GM19099 (cell line): ENCODE results near the gene BMP7.

Source experiments
- POLR2A ChIP-seq: IDR thresholded peaks from 3 replicates; pipeline ENCODE4 v1.6.1; 2011; ENCODE audit warnings: low read depth; ENCODE audit not compliant: insufficient read length; ENCODE audit errors: extremely low read depth

The BMP7 gene

GRCh38 chr20:57138198-57138995 lies 128.0 kb downstream of the BMP7 start:
- no peak for TF ChIP-seq POLR2A

GRCh38 chr20:57137676-57138075 lies 128.8 kb downstream of the BMP7 start:
- no peak for TF ChIP-seq POLR2A

DNA sequence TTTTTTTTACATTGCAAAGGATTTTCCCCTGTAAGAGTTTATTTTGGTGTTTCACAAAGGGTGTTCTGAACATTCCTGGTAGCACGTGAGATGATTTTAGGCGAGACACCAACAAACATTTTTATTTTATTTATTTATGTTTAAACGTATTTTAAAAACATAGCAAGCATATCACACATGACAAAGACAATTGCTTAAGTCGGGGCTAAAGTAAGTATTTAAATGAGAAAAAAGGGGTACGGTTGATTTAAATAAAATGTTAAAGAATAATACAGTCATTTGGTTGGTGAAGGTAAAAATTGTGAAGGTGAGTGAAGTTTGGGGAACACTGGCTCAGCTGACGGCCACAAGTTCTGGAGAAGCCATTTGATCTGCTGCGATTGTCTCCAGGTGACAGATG lies 129.7 kb downstream of the BMP7 start:
- no peak for TF ChIP-seq POLR2A

GRCh38 chr20:57135875-57136274 lies 130.6 kb downstream of the BMP7 start:
- TF ChIP-seq POLR2A: no peak

DNA sequence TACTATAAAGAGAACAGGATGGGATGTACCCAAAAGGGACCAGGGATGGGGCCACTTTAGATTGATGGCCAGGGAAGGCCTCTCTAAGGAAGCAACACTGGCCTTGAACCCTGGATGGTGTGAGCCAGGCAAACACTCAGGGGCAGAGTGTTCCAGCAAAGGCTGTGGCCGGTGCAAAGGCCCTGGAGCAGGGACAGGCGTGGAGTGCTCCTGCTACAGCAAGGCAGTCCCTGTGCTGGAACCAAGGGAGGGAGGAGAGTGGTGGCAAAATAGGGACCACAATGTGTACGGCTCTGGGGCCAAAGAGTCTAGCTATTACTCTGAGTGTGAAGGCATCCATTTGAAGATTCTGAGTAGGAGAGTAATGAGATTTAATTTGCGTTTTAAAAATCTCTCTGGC lies 131.6 kb downstream of the BMP7 start:
- no peak for TF ChIP-seq POLR2A

- TF ChIP-seq POLR2A: no peak
These were observed 132.4 kb downstream of the BMP7 start for GRCh38 chr20:57133926-57134650.

- no peak for TF ChIP-seq POLR2A
These were observed 134.6 kb downstream of the BMP7 start for GRCh38 chr20:57131601-57132391.

DNA sequence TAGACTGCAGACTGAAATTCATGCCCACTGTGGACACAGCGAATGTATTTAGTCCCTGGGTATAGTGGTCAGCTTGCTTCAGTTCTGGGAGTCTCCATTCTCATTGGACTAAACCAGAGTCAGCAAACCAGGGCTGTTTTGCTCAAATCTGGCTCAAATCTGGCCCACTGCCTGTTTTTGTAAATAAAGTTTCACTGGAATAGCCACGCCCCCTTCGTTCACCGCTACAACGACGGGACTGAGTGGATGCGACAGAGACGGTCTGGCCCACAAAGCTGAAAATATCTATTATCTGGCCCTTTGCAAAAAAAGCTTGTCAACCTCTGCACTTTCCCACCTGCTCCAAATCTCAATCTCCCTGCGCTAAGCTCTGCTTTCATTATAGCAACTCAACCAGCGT lies 135.4 kb downstream of the BMP7 start:
- TF ChIP-seq POLR2A: no peak

DNA sequence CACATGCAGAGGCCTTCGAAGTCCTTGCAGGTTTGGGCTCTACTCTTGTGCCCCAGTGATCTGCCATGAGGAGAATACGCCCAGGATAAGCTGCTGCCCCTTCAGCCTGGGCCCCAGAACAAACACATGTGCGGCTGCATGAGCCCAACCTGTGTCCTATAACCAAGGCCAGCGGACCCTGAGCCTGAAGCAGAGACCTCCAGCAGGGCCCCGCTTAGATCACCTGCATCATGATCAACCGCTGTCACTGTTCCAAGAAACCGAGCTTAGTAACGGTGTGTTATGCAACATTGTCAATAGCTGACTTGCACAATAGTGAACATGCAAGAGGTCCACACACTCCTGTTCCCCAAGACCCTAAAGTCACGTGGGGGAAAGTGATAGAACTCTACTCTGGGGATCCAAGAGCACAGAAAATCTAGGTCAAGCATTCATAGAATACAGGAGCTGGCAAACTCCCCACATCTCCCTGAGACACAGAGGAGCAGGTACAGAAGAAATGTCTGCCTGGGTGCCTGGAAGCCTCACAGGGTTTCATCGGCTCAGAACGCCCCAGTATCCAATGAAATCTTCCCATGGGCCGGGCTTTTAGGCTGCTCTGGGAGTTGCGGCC lies 136.2 kb downstream of the BMP7 start:
- no peak for TF ChIP-seq POLR2A

GRCh38 chr20:57129303-57129702 lies 137.1 kb downstream of the BMP7 start:
- TF ChIP-seq POLR2A: no peak

DNA sequence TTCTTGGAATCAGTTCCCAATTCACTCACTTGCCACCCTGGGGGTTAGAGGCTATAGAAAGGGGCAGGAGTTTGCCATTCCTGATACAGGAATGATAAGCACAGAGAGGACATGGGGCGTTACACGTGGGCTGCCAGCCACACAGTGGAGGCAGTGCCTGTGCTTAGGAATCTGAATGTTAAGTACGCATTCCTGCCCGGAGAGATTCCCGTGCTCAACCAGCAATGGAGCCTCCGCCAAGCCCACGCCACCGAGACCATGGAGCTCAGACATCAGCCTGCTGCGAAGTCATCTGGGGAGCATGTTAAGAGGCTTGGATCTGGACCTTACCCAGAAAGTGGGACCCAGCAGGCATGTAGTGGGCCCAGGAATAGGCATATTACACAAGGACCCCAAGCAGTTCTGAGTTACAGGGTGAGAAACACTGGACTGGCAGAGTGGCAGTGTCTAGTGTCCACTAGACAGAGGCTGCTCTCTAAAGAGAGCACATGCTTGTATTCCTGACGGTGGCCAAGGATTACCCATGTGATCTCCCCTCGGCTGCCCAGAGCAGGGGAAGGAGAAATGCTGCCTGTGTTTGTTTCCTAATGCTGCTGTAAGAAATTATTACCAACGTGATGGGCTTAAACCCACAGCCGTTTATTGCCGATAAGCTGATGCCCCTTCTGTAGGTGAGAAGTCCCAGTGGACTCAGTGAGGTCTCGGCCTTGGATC lies 138.2 kb downstream of the BMP7 start:
- TF ChIP-seq POLR2A: no peak

GRCh38 chr20:57126481-57127092 lies 139.9 kb downstream of the BMP7 start:
- TF ChIP-seq POLR2A: no peak

GRCh38 chr20:57124800-57125517 lies 141.5 kb downstream of the BMP7 start:
- TF ChIP-seq POLR2A: no peak

- no peak for TF ChIP-seq POLR2A
These were observed 142.1 kb downstream of the BMP7 start for GRCh38 chr20:57124366-57124765.

DNA sequence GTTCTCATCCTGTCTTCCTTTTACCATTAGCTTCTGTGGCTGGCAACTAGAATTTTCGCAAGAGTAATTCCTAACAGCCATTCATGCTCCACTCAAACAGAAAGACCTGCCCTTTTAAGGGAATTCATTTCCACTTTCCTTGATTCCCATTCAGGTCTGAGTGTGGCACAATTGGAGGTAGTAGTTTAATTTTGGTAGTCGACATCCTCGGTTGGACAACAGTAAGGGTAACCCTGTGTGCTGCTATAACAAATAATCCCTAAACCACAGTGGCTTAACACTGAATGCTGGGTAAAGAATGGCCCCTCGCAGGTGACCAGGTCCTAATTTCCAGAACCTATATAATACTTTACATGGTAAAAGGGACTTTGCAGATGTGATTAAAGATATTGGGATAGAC lies 142.9 kb downstream of the BMP7 start:
- no peak for TF ChIP-seq POLR2A
